CD14-positive monocyte (primary cell): Measurements from ENCODE around the gene MPZL3. TPM values are rescaled to one million over a fixed set of nuclear protein-coding genes. Genes with fewer than 3 reads are reported as not detected.

ENCODE experiments used
- DNase-seq, 3 donors: peaks; one replicate each; pipeline ENCODE4 v3.0.0-alpha.2; 2011 to 2022
- H2AFZ ChIP-seq: 2 replicates; pipeline ENCODE4 v1.6.0; 2012; ENCODE audit warnings: mild to moderate bottlenecking, low read depth, low read length, inconsistent platforms; ENCODE audit not compliant: insufficient read depth, poor library complexity, severe bottlenecking
- H3K27ac ChIP-seq, 2 donors: 1 replicate in 1 of 2; 2 replicates in 1 of 2; pipeline ENCODE4 v1.5.1; 2012 to 2013; ENCODE audit warnings: low read length in 2 of 2, control low read depth in 1 of 2, inconsistent platforms in 1 of 2, low read depth in 1 of 2, mild to moderate bottlenecking in 1 of 2
- H3K27me3 ChIP-seq, 2 donors: one replicate each; pipeline versions ENCODE4 v1.6.0 to v1.6.1; 2011 to 2013; ENCODE audit warnings: low read length in 2 of 2; ENCODE audit not compliant: control insufficient read depth in 2 of 2, insufficient read depth in 2 of 2
- H3K36me3 ChIP-seq, 2 donors: replicated peaks in 1 of 2; 1 replicate in 1 of 2; 2 replicates in 1 of 2; pipeline versions ENCODE4 v1.5.1 to v1.6.1; 2012 to 2013; ENCODE audit warnings: low read length in 2 of 2, control low read depth in 1 of 2, inconsistent platforms in 1 of 2, mild to moderate bottlenecking in 1 of 2; ENCODE audit not compliant: insufficient read depth in 2 of 2, control insufficient read depth in 1 of 2
- H3K4me1 ChIP-seq, 2 donors: 1 replicate in 1 of 2; 2 replicates in 1 of 2; pipeline versions ENCODE4 v1.5.1 to v1.6.1; 2012 to 2013; ENCODE audit warnings: low read length in 2 of 2, control low read depth in 1 of 2, inconsistent platforms in 1 of 2, mild to moderate bottlenecking in 1 of 2, moderate library complexity in 1 of 2; ENCODE audit not compliant: insufficient read depth in 2 of 2, control insufficient read depth in 1 of 2
- H3K4me2 ChIP-seq: replicated peaks from 2 replicates; pipeline ENCODE3; 2012; ENCODE audit warnings: low read length, moderate library complexity, mild to moderate bottlenecking; ENCODE audit not compliant: poor library complexity, severe bottlenecking; ENCODE audit errors: extremely low read depth
- H3K4me3 ChIP-seq, 3 experiments: fragments of 200-600 bp in 1 of 3; sonication (generic) in 1 of 3; replicated peaks in 1 of 3; 1 replicate in 2 of 3; 2 replicates in 1 of 3; pipeline ENCODE4 v1.5.1; 2011 to 2013; ENCODE audit warnings: low read length in 3 of 3, mild to moderate bottlenecking in 3 of 3, control low read depth in 2 of 3, low read depth in 2 of 3, inconsistent platforms in 1 of 3, moderate library complexity in 1 of 3
- H3K79me2 ChIP-seq: 2 replicates; pipeline ENCODE4 v1.6.0; 2012; ENCODE audit warnings: mild to moderate bottlenecking, control low read depth, inconsistent platforms, low read length, moderate library complexity; ENCODE audit not compliant: insufficient read depth
- H3K9ac ChIP-seq: 2 replicates; pipeline ENCODE4 v1.6.0; 2017; ENCODE audit warnings: low read length, mild to moderate bottlenecking; ENCODE audit not compliant: insufficient read depth, poor library complexity, severe bottlenecking
- H3K9me3 ChIP-seq, 2 donors: replicated peaks in 1 of 2; 1 replicate in 1 of 2; 2 replicates in 1 of 2; pipeline versions ENCODE4 v1.5.1 to v1.6.1; 2012 to 2013; ENCODE audit warnings: low read length in 2 of 2, control low read depth in 1 of 2; ENCODE audit not compliant: control insufficient read depth in 1 of 2, insufficient read depth in 1 of 2
- H4K20me1 ChIP-seq: 2 replicates; pipeline ENCODE4 v1.6.0; 2012; ENCODE audit warnings: mild to moderate bottlenecking, low read length, control low read depth, moderate library complexity; ENCODE audit not compliant: insufficient read depth
- H3K27ac Mint-ChIP-seq, 7 donors: one replicate each; pipeline ENCODE4 v1.8.0; 2020; ENCODE audit warnings: mild to moderate bottlenecking in 7 of 7, mixed read lengths in 7 of 7, moderate library complexity in 6 of 7, inconsistent platforms in 2 of 7
- H3K27me3 Mint-ChIP-seq, 3 donors: one replicate each; pipeline ENCODE4 v1.8.0; 2021 to 2022; ENCODE audit warnings: low read depth in 3 of 3, mild to moderate bottlenecking in 3 of 3, mixed read lengths in 3 of 3, moderate library complexity in 3 of 3, inconsistent platforms in 1 of 3
- H3K36me3 Mint-ChIP-seq, 2 donors: one replicate each; pipeline ENCODE4 v1.8.0; 2020; ENCODE audit warnings: mixed read lengths in 2 of 2, inconsistent platforms in 1 of 2, mild to moderate bottlenecking in 1 of 2
- H3K4me1 Mint-ChIP-seq: one replicate; pipeline ENCODE4 v1.8.0; 2020; ENCODE audit warnings: mild to moderate bottlenecking, mixed read lengths
- H3K4me3 Mint-ChIP-seq, 2 donors: one replicate each; pipeline ENCODE4 v1.8.0; 2020; ENCODE audit warnings: mild to moderate bottlenecking in 2 of 2, mixed read lengths in 2 of 2, moderate library complexity in 1 of 2
- H3K9me3 Mint-ChIP-seq, 7 donors: one replicate each; pipeline ENCODE4 v1.8.0; 2020 to 2022; ENCODE audit warnings: mixed read lengths in 7 of 7, mild to moderate bottlenecking in 6 of 7, moderate library complexity in 6 of 7, inconsistent platforms in 2 of 7
- WGBS: methylation state at CpG from one replicate; pipeline ENCODE4 v1.1.5; 2013; ENCODE audit warnings: missing lambda C conversion rate; ENCODE audit not compliant: insufficient coverage; 5-methylcytosine and 5-hydroxymethylcytosine counted together
- intact Hi-C, 2 donors: fragments of 100-400 bp; cut with micrococcal nuclease; formaldehyde crosslinking; loops; one replicate each; pipeline versions ENCODE4 v1.15.0 to v1.15.1; 2023
- polyA plus RNA-seq, 3 donors: library from polyadenylated mRNA; depleted of rRNA in 1 of 3; unstranded in 2 of 3; stranded (reverse) in 1 of 3; fragments of 300-500 nt in 2 of 3; fragments of >200 nt in 1 of 3; fragmentation: Illumina TruSeq in 2 of 3; gene quantifications; 1 replicate in 2 of 3; 2 replicates in 1 of 3; pipeline ENCODE4 v1.2.3, GENCODE V29; 2012 to 2021
- TF ChIP-seq, protein P1 (sequence below): fragments of 200-600 bp; IDR thresholded peaks from one replicate; pipeline ENCODE4 v1.8.0; 2022; ENCODE audit warnings: antibody characterized with exemption, mild to moderate bottlenecking

MPZL3 gene
- polyA plus RNA-seq, 3 donors: 4.2 to 8.5 (median 8.0) TPM

DNA sequence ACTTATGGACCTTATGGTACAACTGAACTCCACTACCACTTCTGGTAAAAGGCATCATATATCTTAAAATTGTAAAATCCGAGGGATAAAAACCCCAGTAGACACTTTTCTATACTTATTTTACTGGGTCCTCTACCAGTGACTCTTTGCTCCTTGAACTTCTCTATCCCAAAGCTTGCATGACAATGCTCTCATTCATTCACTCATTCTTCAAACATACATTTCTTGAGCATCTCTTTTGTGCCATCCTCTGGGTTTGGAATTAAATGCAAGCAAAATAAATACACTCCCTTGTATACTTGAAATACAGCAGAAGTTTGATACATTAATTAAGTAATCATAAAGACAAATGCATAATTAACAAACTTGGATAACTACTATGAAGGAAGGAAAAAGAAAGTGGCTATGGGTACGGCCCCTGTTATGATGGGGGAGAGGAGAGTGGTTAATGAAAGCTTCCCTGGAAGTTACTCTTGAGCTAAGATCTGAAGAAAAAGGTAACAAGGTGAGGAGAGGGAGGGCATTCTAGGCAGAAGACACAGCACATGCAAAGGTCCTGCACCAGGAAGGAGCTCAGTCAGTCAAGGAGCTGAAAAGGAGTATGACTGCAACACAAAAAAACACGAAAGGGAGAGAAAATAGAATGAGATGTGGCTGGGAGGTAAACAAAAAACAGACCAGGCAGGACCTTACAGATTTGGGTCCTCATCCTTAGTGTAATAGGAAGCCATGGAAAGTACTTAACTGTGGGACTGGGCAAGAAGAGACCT lies 8.0 kb downstream of the MPZL3 start:
- no peak overlapping the region for H3K9ac ChIP-seq
- H3K36me3 ChIP-seq: no peaks in the 10 kb centered on the region
- peaks cover 23% of the 10 kb centered on the region for H3K79me2 ChIP-seq
- peaks cover 15 to 17% of the 10 kb centered on the region in 2 donors for H3K36me3 Mint-ChIP-seq
- H3K4me1 ChIP-seq: peaks cover 49 to 59% of the 10 kb centered on the region in 2 donors
- peaks cover 0 to 2% (median 0%) of the 10 kb centered on the region in 7 donors for H3K9me3 Mint-ChIP-seq
- H3K27ac Mint-ChIP-seq: peak overlapping the region in 5 of 7 donors; percentile 9 to 66 (median 22)
- H3K4me2 ChIP-seq: no peak overlapping the region
- H3K27me3 ChIP-seq: no peaks in the 10 kb centered on the region
- H4K20me1 ChIP-seq: no peaks in the 10 kb centered on the region
- no peak overlapping the region for H3K4me3 ChIP-seq
- no peak overlapping the region for H2AFZ ChIP-seq
- WGBS: 84% methylated on average over 3 of the region's 3 CpGs
- intact Hi-C loops: no loop called here
- no peaks in the 10 kb centered on the region for H3K9me3 ChIP-seq
- H3K4me3 Mint-ChIP-seq: no peak overlapping the region
- TF ChIP-seq, protein P1, sequence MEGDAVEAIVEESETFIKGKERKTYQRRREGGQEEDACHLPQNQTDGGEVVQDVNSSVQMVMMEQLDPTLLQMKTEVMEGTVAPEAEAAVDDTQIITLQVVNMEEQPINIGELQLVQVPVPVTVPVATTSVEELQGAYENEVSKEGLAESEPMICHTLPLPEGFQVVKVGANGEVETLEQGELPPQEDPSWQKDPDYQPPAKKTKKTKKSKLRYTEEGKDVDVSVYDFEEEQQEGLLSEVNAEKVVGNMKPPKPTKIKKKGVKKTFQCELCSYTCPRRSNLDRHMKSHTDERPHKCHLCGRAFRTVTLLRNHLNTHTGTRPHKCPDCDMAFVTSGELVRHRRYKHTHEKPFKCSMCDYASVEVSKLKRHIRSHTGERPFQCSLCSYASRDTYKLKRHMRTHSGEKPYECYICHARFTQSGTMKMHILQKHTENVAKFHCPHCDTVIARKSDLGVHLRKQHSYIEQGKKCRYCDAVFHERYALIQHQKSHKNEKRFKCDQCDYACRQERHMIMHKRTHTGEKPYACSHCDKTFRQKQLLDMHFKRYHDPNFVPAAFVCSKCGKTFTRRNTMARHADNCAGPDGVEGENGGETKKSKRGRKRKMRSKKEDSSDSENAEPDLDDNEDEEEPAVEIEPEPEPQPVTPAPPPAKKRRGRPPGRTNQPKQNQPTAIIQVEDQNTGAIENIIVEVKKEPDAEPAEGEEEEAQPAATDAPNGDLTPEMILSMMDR: no peak
- DNase-seq: peak in 1 of 3 donors; percentile 27
- H3K4me1 Mint-ChIP-seq: peaks cover 74% of the 10 kb centered on the region
- no peak overlapping the region for H3K27ac ChIP-seq
- H3K27me3 Mint-ChIP-seq: peaks cover 0 to 11% (median 0%) of the 10 kb centered on the region in 3 donors

GRCh38 chr11:118243161-118243560 lies 9.0 kb downstream of the MPZL3 start:
- H3K9ac ChIP-seq: no peak overlapping the region
- H2AFZ ChIP-seq: no peak overlapping the region
- intact Hi-C loops: no loop called here
- H3K4me3 Mint-ChIP-seq: no peak overlapping the region
- H4K20me1 ChIP-seq: no peaks in the 10 kb centered on the region
- H3K27ac ChIP-seq: no peak overlapping the region
- TF ChIP-seq, protein P1: no peak
- H3K36me3 Mint-ChIP-seq: peaks cover 15 to 17% of the 10 kb centered on the region in 2 donors
- peaks cover 17% of the 10 kb centered on the region for H3K79me2 ChIP-seq
- peaks cover 84% of the 10 kb centered on the region for H3K4me1 Mint-ChIP-seq
- H3K27me3 ChIP-seq: no peaks in the 10 kb centered on the region
- DNase-seq: no peak
- no peaks in the 10 kb centered on the region for H3K9me3 ChIP-seq
- WGBS: 97% methylated on average over 7 of the region's 8 CpGs
- H3K27ac Mint-ChIP-seq: peak overlapping the region in 3 of 7 donors; percentile 29 to 99 (median 98)
- no peaks in the 10 kb centered on the region for H3K36me3 ChIP-seq
- peaks cover 0 to 2% (median 0%) of the 10 kb centered on the region in 7 donors for H3K9me3 Mint-ChIP-seq
- no peak overlapping the region for H3K4me2 ChIP-seq
- H3K4me1 ChIP-seq: peaks cover 59 to 68% of the 10 kb centered on the region in 2 donors
- H3K27me3 Mint-ChIP-seq: peaks cover 0 to 11% (median 0%) of the 10 kb centered on the region in 3 donors
- no peak overlapping the region for H3K4me3 ChIP-seq
